ENCODE measurements around the gene ABCB8. TPM values are rescaled to one million over a fixed set of nuclear protein-coding genes. Genes with fewer than 3 reads are reported as not detected.
A peak's percentile ranks its signal among the peaks of the same experiment; 100 is the strongest.

Gene ABCB8
- total and polyA plus RNA-seq, 9 of the 15 experiments (the other 6 are each of a cell fraction or from before 2014, with no cell fraction given): 7.6 to 106 (median 36.3) TPM

- TF ChIP-seq NCOA1 (IDR thresholded peaks at IDR 0.05; ENCODE audit: low read depth) (peak; percentile 72), GABPB1 (CRISPR knock-in tag; IDR thresholded peaks at IDR 0.05) (peak; percentile 43; the same call in 1 of the 2 replicates), ZNF280A (IDR thresholded peaks at IDR 0.05; ENCODE audit: low read depth, partially characterized antibody) (no peak), MCM7 (IDR thresholded peaks at IDR 0.05) (no peak), DACH1 (IDR thresholded peaks at IDR 0.05; ENCODE audit: partially characterized antibody) (no peak), SREBF2 (CRISPR knock-in tag; IDR thresholded peaks at IDR 0.05) (0 out of 2 replicates have a peak, but pooled peaks have one; percentile 70), SAP30 (IDR thresholded peaks at IDR 0.05; ENCODE audit: borderline replicate concordance, insufficient read depth, low read depth, low read length, poor library complexity, severe bottlenecking) (no peak), TAF9B (IDR thresholded peaks at IDR 0.05; ENCODE audit: partially characterized antibody) (no peak), CCNT2 (IDR thresholded peaks at IDR 0.05; ENCODE audit: borderline replicate concordance, extremely low read depth, insufficient read length, low read depth, low read length) (no peak), HDAC6 (IDR thresholded peaks at IDR 0.05; ENCODE audit: low read depth, low read length) (no peak), FOXP4 (CRISPR knock-in tag; IDR thresholded peaks at IDR 0.05; ENCODE audit: borderline replicate concordance) (0 out of 2 replicates have a peak, but pooled peaks have one; percentile 40), EP300 (IDR thresholded peaks at IDR 0.05; ENCODE audit: low read length) (no peak), PATZ1 (CRISPR knock-in tag; IDR thresholded peaks at IDR 0.05; ENCODE audit: borderline replicate concordance) (no peak), CEBPG (CRISPR knock-in tag; IDR thresholded peaks at IDR 0.05) (peak; percentile 29; the same call in 1 of the 2 replicates), CEBPG (tag; conservative IDR thresholded peaks at IDR 0.05 in 1 of 2, IDR thresholded peaks at IDR 0.05 in 1 of 2) (no peak), ZNF408 (CRISPR knock-in tag; IDR thresholded peaks at IDR 0.05; ENCODE audit: low read depth) (no peak), POLR2H (tag; IDR thresholded peaks at IDR 0.05; ENCODE audit: low read depth) (no peak), SIRT6 (IDR thresholded peaks at IDR 0.05; ENCODE audit: low read depth, low read length) (no peak), PBX2 (CRISPR knock-in tag; IDR thresholded peaks at IDR 0.05; ENCODE audit: low read depth) (no peak), PBX2 (tag; conservative IDR thresholded peaks at IDR 0.05; ENCODE audit: low read depth) (no peak)
Observed at GRCh38 chr7:150983893-150984368, 44.3 kb upstream of the ABCB8 start (continued).

Data from K562 (cell line).